GM12874 (cell line): ENCODE results near the gene ADISSP.

Source experiments
- TF ChIP-seq, protein P1 (sequence below): IDR thresholded peaks from 2 replicates; pipeline ENCODE4 v1.5.1; 2011; ENCODE audit warnings: low read depth, mild to moderate bottlenecking, control low read depth, low read length, moderate library complexity; ENCODE audit not compliant: insufficient read depth

Gene ADISSP

DNA sequence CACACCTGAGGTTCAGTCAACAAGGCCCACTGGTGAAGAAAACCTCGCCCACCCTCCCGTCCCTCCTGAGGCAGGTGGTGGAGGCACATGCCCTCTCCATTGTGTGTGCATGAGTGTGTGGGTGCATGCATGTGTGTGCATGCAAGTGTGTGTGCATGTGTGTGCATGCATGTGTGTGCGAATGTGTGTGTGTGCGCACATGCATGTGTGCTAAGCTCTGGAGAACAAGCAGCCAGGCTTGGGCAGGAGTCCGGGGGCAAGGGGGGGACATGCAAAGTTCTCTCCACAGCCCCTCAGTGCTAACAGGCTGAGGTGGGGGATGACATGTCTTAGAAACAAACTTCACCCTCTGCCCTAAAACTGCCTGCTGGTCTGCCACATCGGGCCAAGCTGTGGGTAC, 38.2 kb downstream of the ADISSP start:
- TF ChIP-seq, protein P1, sequence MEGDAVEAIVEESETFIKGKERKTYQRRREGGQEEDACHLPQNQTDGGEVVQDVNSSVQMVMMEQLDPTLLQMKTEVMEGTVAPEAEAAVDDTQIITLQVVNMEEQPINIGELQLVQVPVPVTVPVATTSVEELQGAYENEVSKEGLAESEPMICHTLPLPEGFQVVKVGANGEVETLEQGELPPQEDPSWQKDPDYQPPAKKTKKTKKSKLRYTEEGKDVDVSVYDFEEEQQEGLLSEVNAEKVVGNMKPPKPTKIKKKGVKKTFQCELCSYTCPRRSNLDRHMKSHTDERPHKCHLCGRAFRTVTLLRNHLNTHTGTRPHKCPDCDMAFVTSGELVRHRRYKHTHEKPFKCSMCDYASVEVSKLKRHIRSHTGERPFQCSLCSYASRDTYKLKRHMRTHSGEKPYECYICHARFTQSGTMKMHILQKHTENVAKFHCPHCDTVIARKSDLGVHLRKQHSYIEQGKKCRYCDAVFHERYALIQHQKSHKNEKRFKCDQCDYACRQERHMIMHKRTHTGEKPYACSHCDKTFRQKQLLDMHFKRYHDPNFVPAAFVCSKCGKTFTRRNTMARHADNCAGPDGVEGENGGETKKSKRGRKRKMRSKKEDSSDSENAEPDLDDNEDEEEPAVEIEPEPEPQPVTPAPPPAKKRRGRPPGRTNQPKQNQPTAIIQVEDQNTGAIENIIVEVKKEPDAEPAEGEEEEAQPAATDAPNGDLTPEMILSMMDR: no peak

GRCh38 chr20:3728876-3729275, 38.7 kb downstream of the ADISSP start:
- TF ChIP-seq, protein P1: no peak

- TF ChIP-seq, protein P1: no peak
These were observed 39.2 kb downstream of the ADISSP start for GRCh38 chr20:3728354-3728753.

GRCh38 chr20:3727401-3728021, 40.0 kb downstream of the ADISSP start:
- TF ChIP-seq, protein P1: no peak

DNA sequence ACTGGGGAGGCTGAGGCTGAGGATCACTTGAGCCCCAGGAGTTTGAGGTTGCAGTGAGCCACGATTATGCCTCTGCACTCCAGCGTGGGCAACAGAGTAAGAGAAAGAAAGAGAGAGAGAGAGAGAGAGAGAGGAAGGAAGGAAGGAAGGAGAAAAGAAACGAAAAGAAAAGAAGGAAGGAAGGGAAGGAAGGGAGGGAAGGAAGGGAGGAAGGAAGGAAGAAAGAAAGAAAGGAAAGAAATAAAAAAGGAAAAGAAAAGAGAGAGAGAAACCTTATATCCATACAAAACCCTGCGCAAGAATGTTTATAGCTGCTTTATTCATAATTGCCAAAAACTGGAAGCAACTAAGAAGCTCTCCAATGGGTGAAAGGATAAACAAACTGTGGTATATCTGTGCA, 43.2 kb downstream of the ADISSP start:
- TF ChIP-seq, protein P1: no peak

DNA sequence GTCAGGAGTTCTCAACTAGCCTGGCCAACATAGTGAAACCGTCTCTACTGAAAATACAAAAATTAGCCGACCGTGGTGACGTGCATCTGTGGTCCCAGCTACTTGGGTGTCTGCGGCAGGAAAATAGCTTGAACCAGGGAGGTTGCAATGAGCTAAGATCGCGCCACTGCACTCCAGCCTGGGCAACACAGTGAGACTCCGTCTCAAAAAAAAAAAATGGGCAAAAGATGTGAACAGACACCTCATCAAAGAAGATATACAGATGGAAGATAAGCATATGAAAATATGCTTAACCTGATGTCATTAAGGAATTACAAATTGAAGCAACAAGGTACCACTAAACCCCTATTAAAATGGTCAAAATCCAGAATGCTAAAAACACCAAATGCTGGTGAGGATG, 44.3 kb downstream of the ADISSP start:
- TF ChIP-seq, protein P1: no peak

DNA sequence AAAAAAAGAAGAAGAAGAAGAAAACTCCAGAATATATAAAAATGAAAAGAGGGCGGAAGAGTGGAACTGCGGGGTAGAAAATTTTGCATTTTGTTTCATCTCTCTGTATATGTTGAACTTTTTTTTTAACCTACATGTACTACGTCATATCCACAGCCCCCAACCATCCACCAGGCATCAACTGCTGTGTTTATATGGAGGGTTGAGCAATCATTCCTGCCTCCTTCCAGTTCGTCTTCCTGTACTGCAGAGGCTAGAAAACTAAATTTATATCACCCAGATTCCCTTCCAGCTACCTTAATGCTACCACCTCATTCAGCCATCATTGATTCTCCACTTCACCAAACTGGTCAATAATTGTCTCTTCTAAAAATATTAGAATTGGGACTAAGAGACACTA, 45.6 kb downstream of the ADISSP start:
- TF ChIP-seq, protein P1: no peak
